Natural killer cell (primary cell): ENCODE results near the gene CYP2W1. TPM values are rescaled to one million over a fixed set of nuclear protein-coding genes. Genes with fewer than 3 reads are reported as not detected.

Experiments
- ATAC-seq, 3 donors: fragments of 150-1000 bp in 2 of 3; fragments of 200-7000 bp in 1 of 3; cut with Tn5 transposase; 1 replicate in 1 of 3; 2 replicates in 2 of 3; pipeline ENCODE4 v1.10.0; 2021; ENCODE audit warnings: mild to moderate bottlenecking in 2 of 3, moderate library complexity in 2 of 3
- DNase-seq, 2 donors: peaks; one replicate each; pipeline versions ENCODE4 v3.0.0 to v3.0.0-alpha.2; 2013 to 2021; ENCODE audit warnings: mixed read lengths in 1 of 2
- H3K27ac ChIP-seq: one replicate; pipeline ENCODE4 v1.5.1; 2013; ENCODE audit warnings: mild to moderate bottlenecking, low read length
- H3K27me3 ChIP-seq: one replicate; pipeline ENCODE4 v1.6.1; 2013; ENCODE audit warnings: low read length; ENCODE audit not compliant: control insufficient read depth, insufficient read depth
- H3K36me3 ChIP-seq: one replicate; pipeline ENCODE4 v1.6.1; 2013; ENCODE audit warnings: low read length; ENCODE audit not compliant: control insufficient read depth, insufficient read depth
- H3K4me1 ChIP-seq: one replicate; pipeline ENCODE4 v1.6.1; 2013; ENCODE audit warnings: low read length; ENCODE audit not compliant: control insufficient read depth, insufficient read depth
- H3K4me3 ChIP-seq: one replicate; pipeline ENCODE4 v1.5.1; 2013; ENCODE audit warnings: low read length
- H3K9me3 ChIP-seq: one replicate; pipeline ENCODE4 v1.6.1; 2013; ENCODE audit warnings: low read length; ENCODE audit not compliant: control insufficient read depth, insufficient read depth
- H3K27ac Mint-ChIP-seq, 2 donors: one replicate each; pipeline ENCODE4 v1.8.0; 2022; ENCODE audit warnings: mild to moderate bottlenecking in 2 of 2, mixed read lengths in 2 of 2, moderate library complexity in 1 of 2
- H3K27me3 Mint-ChIP-seq, 2 donors: one replicate each; pipeline ENCODE4 v1.8.0; 2022; ENCODE audit warnings: low read depth in 2 of 2, mixed read lengths in 2 of 2
- H3K36me3 Mint-ChIP-seq: one replicate; pipeline ENCODE4 v1.8.0; 2022; ENCODE audit warnings: mixed read lengths
- H3K4me1 Mint-ChIP-seq, 2 donors: one replicate each; pipeline ENCODE4 v1.8.0; 2022; ENCODE audit warnings: mixed read lengths in 2 of 2
- H3K4me3 Mint-ChIP-seq: one replicate; pipeline ENCODE4 v1.8.0; 2022; ENCODE audit warnings: mild to moderate bottlenecking, moderate library complexity, mixed read lengths
- H3K9me3 Mint-ChIP-seq, 2 donors: one replicate each; pipeline ENCODE4 v1.8.0; 2022; ENCODE audit warnings: mixed read lengths in 2 of 2
- WGBS: methylation state at CpG from one replicate; pipeline ENCODE4 v1.1.7; 2013; ENCODE audit warnings: missing lambda C conversion rate; ENCODE audit not compliant: insufficient coverage; 5-methylcytosine and 5-hydroxymethylcytosine counted together
- intact Hi-C: fragments of 100-400 bp; cut with micrococcal nuclease; formaldehyde crosslinking; loops from one replicate; pipeline ENCODE4 v1.14.2; 2022
- total RNA-seq, 4 donors: library from RNA; stranded (reverse); fragments of 120-200 nt in 1 of 4; gene quantifications; one replicate each; pipeline versions ENCODE4 v1.2.3 to v1.2.4, GENCODE V29; 2013 to 2022
- TF ChIP-seq, protein P1 (sequence below): fragments of 200-600 bp; IDR thresholded peaks from one replicate; pipeline ENCODE4 v1.8.0; 2022; ENCODE audit warnings: antibody characterized with exemption

Gene CYP2W1
- total RNA-seq, 3 donors from 2014 or later (not counting 1 experiment from before 2014, with no cell fraction given): not detected

DNA sequence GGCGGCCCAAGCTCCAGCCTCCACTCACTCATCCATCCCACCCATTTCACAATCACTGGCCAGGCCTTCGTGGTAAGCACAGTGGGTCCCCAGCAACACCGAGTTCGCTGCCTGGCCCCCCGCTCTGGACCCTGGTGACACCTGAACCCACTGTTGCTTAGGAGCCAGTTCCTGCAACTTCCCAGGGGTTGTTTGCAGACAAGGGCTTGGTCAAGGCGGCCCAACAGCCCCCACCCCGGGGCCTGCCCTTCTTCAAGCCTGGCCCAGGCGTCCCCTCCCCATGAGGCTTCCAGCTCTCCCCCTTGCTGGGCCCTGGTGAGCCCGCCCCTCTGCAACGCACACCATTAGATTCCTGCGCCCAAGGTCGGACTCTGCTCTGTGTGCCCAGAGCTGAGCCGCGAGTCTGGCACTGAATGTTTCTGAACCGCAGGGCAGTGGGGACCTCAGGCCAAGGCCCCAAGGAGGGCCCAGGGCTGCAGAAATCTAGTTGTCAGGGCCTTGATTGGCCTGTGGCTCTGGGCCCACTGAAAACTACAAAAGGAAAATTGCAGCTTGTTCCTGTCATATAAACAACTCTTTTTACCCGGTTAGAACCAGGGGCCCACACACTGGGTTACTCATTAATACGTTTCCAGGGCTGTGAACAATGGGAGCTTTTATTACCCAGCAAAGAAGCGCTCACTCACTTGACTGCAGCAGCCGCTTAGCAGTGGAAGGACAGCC lies 5.5 kb upstream of the CYP2W1 start:
- TF ChIP-seq, protein P1, sequence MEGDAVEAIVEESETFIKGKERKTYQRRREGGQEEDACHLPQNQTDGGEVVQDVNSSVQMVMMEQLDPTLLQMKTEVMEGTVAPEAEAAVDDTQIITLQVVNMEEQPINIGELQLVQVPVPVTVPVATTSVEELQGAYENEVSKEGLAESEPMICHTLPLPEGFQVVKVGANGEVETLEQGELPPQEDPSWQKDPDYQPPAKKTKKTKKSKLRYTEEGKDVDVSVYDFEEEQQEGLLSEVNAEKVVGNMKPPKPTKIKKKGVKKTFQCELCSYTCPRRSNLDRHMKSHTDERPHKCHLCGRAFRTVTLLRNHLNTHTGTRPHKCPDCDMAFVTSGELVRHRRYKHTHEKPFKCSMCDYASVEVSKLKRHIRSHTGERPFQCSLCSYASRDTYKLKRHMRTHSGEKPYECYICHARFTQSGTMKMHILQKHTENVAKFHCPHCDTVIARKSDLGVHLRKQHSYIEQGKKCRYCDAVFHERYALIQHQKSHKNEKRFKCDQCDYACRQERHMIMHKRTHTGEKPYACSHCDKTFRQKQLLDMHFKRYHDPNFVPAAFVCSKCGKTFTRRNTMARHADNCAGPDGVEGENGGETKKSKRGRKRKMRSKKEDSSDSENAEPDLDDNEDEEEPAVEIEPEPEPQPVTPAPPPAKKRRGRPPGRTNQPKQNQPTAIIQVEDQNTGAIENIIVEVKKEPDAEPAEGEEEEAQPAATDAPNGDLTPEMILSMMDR: no peak

DNA sequence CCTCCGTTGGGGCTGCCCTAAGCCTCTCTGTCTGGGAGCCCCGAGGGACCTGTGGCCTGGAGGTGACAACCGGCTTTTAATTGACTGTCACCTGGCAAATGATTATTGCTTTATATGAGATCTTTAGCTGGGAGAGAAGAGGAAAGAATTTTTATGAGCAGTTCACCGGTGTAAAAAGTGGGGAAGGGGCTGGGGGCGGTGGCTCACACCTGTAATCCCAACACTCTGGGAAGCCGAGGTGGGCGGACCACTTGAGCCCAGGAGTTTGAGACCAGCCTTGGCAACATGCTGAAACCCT lies 5.0 kb upstream of the CYP2W1 start:
- WGBS: 92% methylated on average over 7 of the region's 7 CpGs

More for the DNA sequence above, 5.5 kb upstream of the CYP2W1 start:
- Mint-ChIP-seq H3K4me1 (peaks cover 3 to 7% of the 10 kb centered on the region in 2 donors), H3K36me3 (no peaks in the 10 kb centered on the region), H3K9me3 (no peaks in the 10 kb centered on the region), H3K4me3 (no peak overlapping the region), H3K27ac (no peak overlapping the region), H3K27me3 (no peaks in the 10 kb centered on the region)
- WGBS: 90% methylated on average over 19 of the region's 19 CpGs
- ATAC-seq (no peak), DNase-seq (no peak)
- intact Hi-C loops: no loop called here
- Histone ChIP-seq H3K27ac (no peak overlapping the region), H3K9me3 (no peaks in the 10 kb centered on the region), H3K36me3 (peaks cover 8% of the 10 kb centered on the region), H3K4me3 (no peak overlapping the region), H3K4me1 (peaks cover 23% of the 10 kb centered on the region), H3K27me3 (no peaks in the 10 kb centered on the region)

DNA sequence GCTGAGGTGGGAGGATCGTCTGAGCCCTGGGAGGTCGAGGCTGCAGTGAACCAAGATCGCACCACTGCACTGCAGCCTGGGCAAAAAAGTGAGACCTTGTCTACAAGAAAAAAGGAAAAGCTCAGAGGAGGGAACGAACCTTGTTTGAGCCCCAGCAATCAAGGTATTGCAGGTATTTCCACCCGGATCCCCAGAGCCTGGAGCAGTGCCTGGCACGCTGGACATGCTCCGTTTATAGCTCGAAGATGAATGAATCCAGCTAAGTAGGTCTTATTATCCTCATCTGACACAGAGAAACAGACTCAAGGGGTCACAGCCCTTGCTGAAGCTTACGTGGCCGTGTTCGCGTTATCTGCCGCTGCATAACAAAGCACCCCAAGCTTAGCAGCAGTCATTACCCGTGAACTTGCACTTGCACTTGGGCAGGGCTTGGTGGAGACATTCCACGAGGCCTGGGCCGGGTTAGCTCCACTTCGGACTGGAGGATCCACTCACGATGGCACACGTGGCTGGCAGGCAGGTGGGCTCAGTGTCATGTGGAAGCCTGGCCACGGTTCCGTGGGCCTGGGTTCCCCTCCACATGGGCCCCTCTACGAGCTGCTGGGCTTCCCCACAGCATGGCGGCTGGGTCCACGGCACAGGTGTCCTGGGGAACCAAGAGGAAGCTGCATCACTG lies 4.4 kb upstream of the CYP2W1 start:
- Mint-ChIP-seq H3K4me3 (no peak overlapping the region), H3K27me3 (no peaks in the 10 kb centered on the region), H3K4me1 (peaks cover 0 to 5% of the 10 kb centered on the region in 2 donors), H3K27ac (no peak overlapping the region), H3K9me3 (no peaks in the 10 kb centered on the region), H3K36me3 (no peaks in the 10 kb centered on the region)
- Histone ChIP-seq H3K36me3 (no peaks in the 10 kb centered on the region), H3K27ac (no peak overlapping the region), H3K4me1 (peaks cover 19% of the 10 kb centered on the region), H3K4me3 (no peak overlapping the region), H3K9me3 (no peaks in the 10 kb centered on the region), H3K27me3 (no peaks in the 10 kb centered on the region)
- DNase-seq (no peak), ATAC-seq (no peak)
- WGBS: 92% methylated on average over 24 of the region's 24 CpGs
- intact Hi-C loops: no loop called here
- TF ChIP-seq, protein P1: no peak

More for the DNA sequence above, 5.0 kb upstream of the CYP2W1 start:
- Mint-ChIP-seq H3K27me3 (no peaks in the 10 kb centered on the region), H3K36me3 (no peaks in the 10 kb centered on the region), H3K9me3 (no peaks in the 10 kb centered on the region), H3K27ac (no peak overlapping the region), H3K4me1 (peaks cover 0 to 5% of the 10 kb centered on the region in 2 donors), H3K4me3 (no peak overlapping the region)
- H3K4me1 ChIP-seq: peaks cover 23% of the 10 kb centered on the region
- TF ChIP-seq, protein P1: no peak
- no peak overlapping the region for H3K4me3 ChIP-seq
- no peak for ATAC-seq
- intact Hi-C loops: no loop called here
- H3K27ac ChIP-seq: no peak overlapping the region
- DNase-seq: no peak
- no peaks in the 10 kb centered on the region for H3K27me3 ChIP-seq
- peaks cover 3% of the 10 kb centered on the region for H3K36me3 ChIP-seq
- H3K9me3 ChIP-seq: no peaks in the 10 kb centered on the region
